ENCODE data around the gene PSMD4.
"Not testable (repeated sequence)": the region's sequence is repeated elsewhere in the genome, so short reads cannot be mapped to it uniquely, and the experiment has no call there.

PSMD4 gene

GRCh38 chr1:151267760-151268159, 13.2 kb downstream of the PSMD4 start:
- no peak for DNase-seq (ENCODE audit: extremely low read depth in 1 of 2, low read depth in 1 of 2)

GRCh38 chr1:151273924-151274466, 19.5 kb downstream of the PSMD4 start:
- DNase-seq (ENCODE audit: extremely low read depth in 1 of 2, low read depth in 1 of 2): no peak

- DNase-seq (ENCODE audit: extremely low read depth in 1 of 2, low read depth in 1 of 2): not testable (repeated sequence)
Measured at GRCh38 chr1:151275341-151275740, 20.8 kb downstream of the PSMD4 start.

- DNase-seq (ENCODE audit: extremely low read depth in 1 of 2, low read depth in 1 of 2): no peak
Measured at GRCh38 chr1:151277249-151277648, 22.7 kb downstream of the PSMD4 start.

GRCh38 chr1:151281225-151281968, 26.9 kb downstream of the PSMD4 start:
- DNase-seq (ENCODE audit: extremely low read depth in 1 of 2, low read depth in 1 of 2): peak; percentile 82 to 91

GRCh38 chr1:151281969-151282882, 27.7 kb downstream of the PSMD4 start, which contains the start of gene ZNF687:
ZNF687 (plus strand) TSS chr1:151282299; CDS start chr1:151286292, 3,993 bp downstream.
- DNase-seq (ENCODE audit: extremely low read depth in 1 of 2, low read depth in 1 of 2): peak; percentile 93 to 98

- DNase-seq (ENCODE audit: extremely low read depth in 1 of 2, low read depth in 1 of 2): no peak
Measured at GRCh38 chr1:151282883-151283725, 28.6 kb downstream of the PSMD4 start.

- DNase-seq (ENCODE audit: extremely low read depth in 1 of 2, low read depth in 1 of 2): no peak
Measured at GRCh38 chr1:151284013-151284577, 29.6 kb downstream of the PSMD4 start.

- no peak for DNase-seq (ENCODE audit: extremely low read depth in 1 of 2, low read depth in 1 of 2)
Measured at GRCh38 chr1:151286619-151287340, 32.2 kb downstream of the PSMD4 start.

GRCh38 chr1:151287341-151287699, 32.8 kb downstream of the PSMD4 start:
- no peak for DNase-seq (ENCODE audit: extremely low read depth in 1 of 2, low read depth in 1 of 2)

GRCh38 chr1:151287767-151288500, 33.4 kb downstream of the PSMD4 start:
- no peak for DNase-seq (ENCODE audit: extremely low read depth in 1 of 2, low read depth in 1 of 2)

- DNase-seq (ENCODE audit: extremely low read depth in 1 of 2, low read depth in 1 of 2): no peak
Measured at GRCh38 chr1:151288502-151288901, 34.0 kb downstream of the PSMD4 start.

- no peak for DNase-seq (ENCODE audit: extremely low read depth in 1 of 2, low read depth in 1 of 2)
Measured at GRCh38 chr1:151289080-151289935, 34.8 kb downstream of the PSMD4 start.

- DNase-seq (ENCODE audit: extremely low read depth in 1 of 2, low read depth in 1 of 2): no peak
Measured at GRCh38 chr1:151289991-151290708, 35.6 kb downstream of the PSMD4 start.

- no peak for DNase-seq (ENCODE audit: extremely low read depth in 1 of 2, low read depth in 1 of 2)
Measured at GRCh38 chr1:151290709-151291303, 36.3 kb downstream of the PSMD4 start.

GRCh38 chr1:151292207-151293030, 37.9 kb downstream of the PSMD4 start:
- DNase-seq (ENCODE audit: extremely low read depth in 1 of 2, low read depth in 1 of 2): no peak
